ENCODE measurements around the gene LAMA3.

GRCh38 chr18:23668731-23669130 is 20.5 kb upstream of the LAMA3 start:
- TF ChIP-seq EZH2 (IDR thresholded peaks at IDR 0.05; ENCODE audit: low read depth, unreplicated experiment), result no peak
- no peak for TF ChIP-seq CTCF (conservative IDR thresholded peaks at IDR 0.05; ENCODE audit: low read depth in 2 of 2)
